NT2/D1 (cell line): ENCODE results near the gene NPAS3.

Experiments used
- YY1 ChIP-seq: IDR thresholded peaks from 2 replicates; pipeline ENCODE4 v1.6.1; 2011; ENCODE audit not compliant: insufficient read length, insufficient read depth
- ZNF274 ChIP-seq: IDR thresholded peaks from 2 replicates; pipeline ENCODE4 v1.6.1; 2011; ENCODE audit warnings: mild to moderate bottlenecking, low read depth, low read length

GRCh38 chr14:33404054-33404453 lies 465.4 kb downstream of the NPAS3 start:
- TF ChIP-seq ZNF274: no peak
- no peak for TF ChIP-seq YY1
